ENCODE measurements around the gene BPGM. TPM values are rescaled to one million over a fixed set of nuclear protein-coding genes. Genes with fewer than 3 reads are reported as not detected.

The BPGM gene
- total RNA-seq, 1 donor from 2014 or later, result 13.3 TPM

GRCh38 chr7:134718211-134718875 lies 71.7 kb downstream of the BPGM start:
- Mint-ChIP-seq H3K4me1 (peaks cover 31% of the 10 kb centered on the region), H3K36me3 (no peaks in the 10 kb centered on the region), H3K27me3 (ENCODE audit: low read depth) (no peaks in the 10 kb centered on the region), H3K9me3 (no peaks in the 10 kb centered on the region), H3K27ac (no peak overlapping the region), H3K4me3 (no peak overlapping the region)
- no peak for TF ChIP-seq CTCF (IDR thresholded peaks at IDR 0.05; ENCODE audit: unreplicated experiment)
- DNase-seq (ENCODE audit: low spot score in 2 of 2, unreplicated experiment in 2 of 2), result no peak

- Mint-ChIP-seq H3K27me3 (ENCODE audit: low read depth) (no peaks in the 10 kb centered on the region), H3K27ac (peak overlapping the region; percentile 83), H3K4me3 (no peak overlapping the region), H3K4me1 (peaks cover 35% of the 10 kb centered on the region), H3K36me3 (no peaks in the 10 kb centered on the region), H3K9me3 (no peaks in the 10 kb centered on the region)
- no peak for DNase-seq (ENCODE audit: low spot score in 2 of 2, unreplicated experiment in 2 of 2)
- TF ChIP-seq CTCF (IDR thresholded peaks at IDR 0.05; ENCODE audit: unreplicated experiment), result no peak
Measured at GRCh38 chr7:134720091-134720935, 73.7 kb downstream of the BPGM start.

GRCh38 chr7:134721171-134721570 lies 74.5 kb downstream of the BPGM start:
- H3K9me3 Mint-ChIP-seq, result peaks cover 7% of the 10 kb centered on the region
- H3K4me1 Mint-ChIP-seq, result peaks cover 35% of the 10 kb centered on the region
- H3K27ac Mint-ChIP-seq, result peak overlapping the region; percentile 83

GRCh38 chr7:134722786-134723322 lies 76.2 kb downstream of the BPGM start:
- no peaks in the 10 kb centered on the region for H3K27me3 Mint-ChIP-seq (ENCODE audit: low read depth)
- DNase-seq (ENCODE audit: low spot score in 2 of 2, unreplicated experiment in 2 of 2), result no peak
- no peak overlapping the region for H3K27ac Mint-ChIP-seq
- no peaks in the 10 kb centered on the region for H3K36me3 Mint-ChIP-seq
- H3K4me3 Mint-ChIP-seq, result no peak overlapping the region
- no peak for TF ChIP-seq CTCF (IDR thresholded peaks at IDR 0.05; ENCODE audit: unreplicated experiment)
- peaks cover 29% of the 10 kb centered on the region for H3K4me1 Mint-ChIP-seq
- peaks cover 7% of the 10 kb centered on the region for H3K9me3 Mint-ChIP-seq

More at GRCh38 chr7:134721171-134721570, 74.5 kb downstream of the BPGM start:
- no peak for DNase-seq (ENCODE audit: low spot score in 2 of 2, unreplicated experiment in 2 of 2)
- Mint-ChIP-seq H3K27me3 (ENCODE audit: low read depth) (no peaks in the 10 kb centered on the region), H3K36me3 (no peaks in the 10 kb centered on the region), H3K4me3 (no peak overlapping the region)
- no peak for TF ChIP-seq CTCF (IDR thresholded peaks at IDR 0.05; ENCODE audit: unreplicated experiment)

- no peak for DNase-seq (ENCODE audit: low spot score in 2 of 2, unreplicated experiment in 2 of 2)
- Mint-ChIP-seq H3K9me3 (peaks cover 7% of the 10 kb centered on the region), H3K36me3 (no peaks in the 10 kb centered on the region), H3K27ac (peak overlapping the region; percentile 12), H3K4me3 (no peak overlapping the region), H3K4me1 (peaks cover 32% of the 10 kb centered on the region), H3K27me3 (ENCODE audit: low read depth) (no peaks in the 10 kb centered on the region)
- TF ChIP-seq CTCF (IDR thresholded peaks at IDR 0.05; ENCODE audit: unreplicated experiment), result no peak
Measured at GRCh38 chr7:134723892-134724291, 77.2 kb downstream of the BPGM start.
